Measurements from ENCODE around the gene AGO4. TPM values are rescaled to one million over a fixed set of nuclear protein-coding genes. Genes with fewer than 3 reads are reported as not detected.
A peak's percentile ranks its signal among the peaks of the same experiment; 100 is the strongest.

Gene AGO4
- total RNA-seq, 1 donor, result 13.5 TPM

GRCh38 chr1:35825255-35825654, 17.4 kb downstream of the AGO4 start:
- no peak for DNase-seq (ENCODE audit: low read depth)
- TF ChIP-seq, protein P1, sequence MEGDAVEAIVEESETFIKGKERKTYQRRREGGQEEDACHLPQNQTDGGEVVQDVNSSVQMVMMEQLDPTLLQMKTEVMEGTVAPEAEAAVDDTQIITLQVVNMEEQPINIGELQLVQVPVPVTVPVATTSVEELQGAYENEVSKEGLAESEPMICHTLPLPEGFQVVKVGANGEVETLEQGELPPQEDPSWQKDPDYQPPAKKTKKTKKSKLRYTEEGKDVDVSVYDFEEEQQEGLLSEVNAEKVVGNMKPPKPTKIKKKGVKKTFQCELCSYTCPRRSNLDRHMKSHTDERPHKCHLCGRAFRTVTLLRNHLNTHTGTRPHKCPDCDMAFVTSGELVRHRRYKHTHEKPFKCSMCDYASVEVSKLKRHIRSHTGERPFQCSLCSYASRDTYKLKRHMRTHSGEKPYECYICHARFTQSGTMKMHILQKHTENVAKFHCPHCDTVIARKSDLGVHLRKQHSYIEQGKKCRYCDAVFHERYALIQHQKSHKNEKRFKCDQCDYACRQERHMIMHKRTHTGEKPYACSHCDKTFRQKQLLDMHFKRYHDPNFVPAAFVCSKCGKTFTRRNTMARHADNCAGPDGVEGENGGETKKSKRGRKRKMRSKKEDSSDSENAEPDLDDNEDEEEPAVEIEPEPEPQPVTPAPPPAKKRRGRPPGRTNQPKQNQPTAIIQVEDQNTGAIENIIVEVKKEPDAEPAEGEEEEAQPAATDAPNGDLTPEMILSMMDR (IDR thresholded peaks at IDR 0.05; ENCODE audit: insufficient read depth, low read length), result no peak
- no peak overlapping the region for H3K4me3 ChIP-seq (ENCODE audit: low read depth, low read length)

DNA sequence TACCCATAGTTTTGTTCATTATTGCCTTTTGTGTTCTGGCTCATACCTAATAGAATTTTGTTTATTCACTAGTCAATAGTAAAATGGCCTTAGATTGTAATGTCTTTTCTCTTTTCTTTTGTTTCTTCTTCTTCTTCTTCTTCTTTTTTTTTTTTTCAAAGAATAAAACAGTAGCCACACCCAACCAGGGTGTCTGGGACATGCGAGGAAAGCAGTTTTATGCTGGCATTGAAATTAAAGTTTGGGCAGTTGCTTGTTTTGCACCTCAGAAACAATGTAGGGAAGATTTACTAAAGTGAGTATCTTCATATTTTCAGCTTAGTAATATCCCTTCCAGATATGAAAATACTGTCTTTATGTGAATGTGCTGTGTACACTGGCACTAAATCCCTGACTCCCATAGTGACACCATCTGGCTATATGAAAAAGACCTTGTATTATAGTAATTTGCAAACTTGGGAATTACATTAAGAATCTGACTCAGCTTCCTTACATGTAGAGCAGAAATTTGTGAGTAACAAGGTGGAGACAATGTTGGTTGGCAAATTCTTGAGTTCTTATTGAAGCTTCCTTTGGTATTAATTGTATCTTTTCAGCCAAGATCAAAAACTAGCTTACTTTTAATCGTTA, 24.6 kb downstream of the AGO4 start:
- no peak for DNase-seq (ENCODE audit: low read depth)
- TF ChIP-seq, protein P1 (IDR thresholded peaks at IDR 0.05; ENCODE audit: insufficient read depth, low read length), result no peak
- H3K4me3 ChIP-seq (ENCODE audit: low read depth, low read length), result no peak overlapping the region

DNA sequence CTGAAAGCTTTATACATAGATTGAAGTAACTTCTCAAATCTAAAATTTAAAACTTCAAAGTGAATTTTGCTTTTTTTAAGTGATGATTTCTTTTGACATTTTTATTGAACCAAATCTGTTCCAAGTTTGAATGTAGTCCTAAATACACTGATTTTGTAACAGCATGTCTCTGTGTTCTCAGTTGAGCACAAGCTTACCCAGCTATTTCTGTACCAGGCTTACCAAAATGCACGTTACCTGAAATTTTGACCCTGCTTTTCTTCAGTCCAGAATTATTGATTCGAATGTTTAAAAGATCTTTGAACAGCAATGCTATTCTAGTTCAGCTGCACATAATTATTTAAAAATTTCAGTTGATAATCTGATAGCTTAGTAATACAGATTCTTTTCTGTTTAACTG, 25.6 kb downstream of the AGO4 start:
- DNase-seq (ENCODE audit: low read depth), result no peak
- no peak overlapping the region for H3K4me3 ChIP-seq (ENCODE audit: low read depth, low read length)
- TF ChIP-seq, protein P1 (IDR thresholded peaks at IDR 0.05; ENCODE audit: insufficient read depth, low read length), result no peak

GRCh38 chr1:35834218-35834617, 26.4 kb downstream of the AGO4 start:
- no peak overlapping the region for H3K4me3 ChIP-seq (ENCODE audit: low read depth, low read length)
- no peak for DNase-seq (ENCODE audit: low read depth)
- TF ChIP-seq, protein P1 (IDR thresholded peaks at IDR 0.05; ENCODE audit: insufficient read depth, low read length), result no peak

DNA sequence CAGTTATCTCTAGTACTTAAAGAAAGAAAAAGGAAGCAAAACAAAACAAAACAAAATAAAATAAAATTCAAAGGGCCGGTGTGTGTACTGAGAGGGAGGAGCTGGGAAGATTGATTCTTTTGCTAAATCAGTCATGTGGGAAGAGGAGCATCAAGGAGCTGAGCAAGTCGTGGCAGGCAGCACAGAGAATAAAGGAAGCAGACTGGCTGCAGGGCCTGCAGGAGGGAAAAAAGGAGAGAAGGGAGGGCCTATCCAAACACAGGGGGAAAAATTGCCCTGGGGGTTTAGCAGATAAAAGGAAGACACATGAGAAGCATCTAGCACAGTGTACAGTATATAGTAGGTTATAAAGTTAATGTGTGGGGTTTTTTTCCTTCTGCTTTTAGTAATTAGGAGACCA, 27.6 kb downstream of the AGO4 start:
- no peak overlapping the region for H3K4me3 ChIP-seq (ENCODE audit: low read depth, low read length)
- TF ChIP-seq, protein P1 (IDR thresholded peaks at IDR 0.05; ENCODE audit: insufficient read depth, low read length), result no peak
- DNase-seq (ENCODE audit: low read depth), result no peak

DNA sequence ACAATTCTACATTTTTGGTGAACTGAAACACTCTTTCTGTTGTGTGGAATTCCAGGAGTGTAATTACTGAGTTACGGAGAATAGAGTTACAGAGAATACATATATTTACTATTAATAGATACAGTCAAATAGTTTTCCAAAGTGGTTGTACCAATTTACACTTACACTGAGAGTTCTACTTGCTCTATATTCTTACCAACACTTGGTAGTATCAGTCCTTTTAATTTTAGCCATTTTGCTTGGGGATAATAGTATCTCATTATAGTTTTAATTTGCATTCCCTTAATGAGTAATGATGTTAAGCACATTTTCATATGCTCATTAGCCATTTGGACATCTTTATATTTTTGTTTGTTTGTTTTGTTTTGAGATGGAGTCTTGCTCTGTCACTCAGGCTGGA, 28.9 kb downstream of the AGO4 start:
- TF ChIP-seq, protein P1 (IDR thresholded peaks at IDR 0.05; ENCODE audit: insufficient read depth, low read length), result no peak
- H3K4me3 ChIP-seq (ENCODE audit: low read depth, low read length), result no peak overlapping the region
- DNase-seq (ENCODE audit: low read depth), result no peak

- peak; percentile 10 for DNase-seq (ENCODE audit: low read depth)
- no peak overlapping the region for H3K4me3 ChIP-seq (ENCODE audit: low read depth, low read length)
- TF ChIP-seq, protein P1 (IDR thresholded peaks at IDR 0.05; ENCODE audit: insufficient read depth, low read length), result no peak
These were observed 31.0 kb downstream of the AGO4 start for GRCh38 chr1:35838693-35839245.
